Measurements from ENCODE around the gene IRAK2.

DNA sequence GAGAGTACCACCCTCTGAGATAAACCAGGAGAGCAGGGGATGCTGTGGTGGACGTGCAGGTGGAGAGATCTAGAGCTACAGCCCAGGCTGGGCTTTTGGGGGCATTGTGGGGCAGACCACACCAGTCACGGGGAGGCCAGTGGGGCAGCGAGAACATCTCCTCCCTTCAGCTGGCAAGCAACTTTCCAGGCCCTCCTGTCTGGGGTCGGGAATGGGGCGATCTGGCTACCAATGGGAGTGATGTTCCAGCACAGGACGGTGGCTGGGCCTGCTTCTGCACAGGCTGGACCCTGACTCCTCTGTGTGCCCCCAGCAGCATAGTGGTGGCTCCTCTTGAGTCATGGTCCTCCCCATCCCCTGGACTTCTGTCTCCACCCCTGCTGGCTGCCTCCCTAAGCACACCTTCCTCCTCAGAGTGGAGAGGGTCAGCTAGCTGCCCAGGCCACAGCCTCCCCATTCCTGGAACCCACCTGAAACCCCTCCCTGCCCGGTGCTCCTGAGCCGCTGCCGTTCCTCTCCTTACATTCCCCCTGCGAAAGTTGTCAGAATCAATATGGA lies 16.1 kb downstream of the IRAK2 start:
- TF ChIP-seq POLR2A (IDR thresholded peaks at IDR 0.05; ENCODE audit: extremely low read depth, insufficient read length), result no peak
- TF ChIP-seq, protein P1, sequence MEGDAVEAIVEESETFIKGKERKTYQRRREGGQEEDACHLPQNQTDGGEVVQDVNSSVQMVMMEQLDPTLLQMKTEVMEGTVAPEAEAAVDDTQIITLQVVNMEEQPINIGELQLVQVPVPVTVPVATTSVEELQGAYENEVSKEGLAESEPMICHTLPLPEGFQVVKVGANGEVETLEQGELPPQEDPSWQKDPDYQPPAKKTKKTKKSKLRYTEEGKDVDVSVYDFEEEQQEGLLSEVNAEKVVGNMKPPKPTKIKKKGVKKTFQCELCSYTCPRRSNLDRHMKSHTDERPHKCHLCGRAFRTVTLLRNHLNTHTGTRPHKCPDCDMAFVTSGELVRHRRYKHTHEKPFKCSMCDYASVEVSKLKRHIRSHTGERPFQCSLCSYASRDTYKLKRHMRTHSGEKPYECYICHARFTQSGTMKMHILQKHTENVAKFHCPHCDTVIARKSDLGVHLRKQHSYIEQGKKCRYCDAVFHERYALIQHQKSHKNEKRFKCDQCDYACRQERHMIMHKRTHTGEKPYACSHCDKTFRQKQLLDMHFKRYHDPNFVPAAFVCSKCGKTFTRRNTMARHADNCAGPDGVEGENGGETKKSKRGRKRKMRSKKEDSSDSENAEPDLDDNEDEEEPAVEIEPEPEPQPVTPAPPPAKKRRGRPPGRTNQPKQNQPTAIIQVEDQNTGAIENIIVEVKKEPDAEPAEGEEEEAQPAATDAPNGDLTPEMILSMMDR (IDR thresholded peaks at IDR 0.05; ENCODE audit: low read depth, low read length), result no peak
- TF ChIP-seq, protein P2, sequence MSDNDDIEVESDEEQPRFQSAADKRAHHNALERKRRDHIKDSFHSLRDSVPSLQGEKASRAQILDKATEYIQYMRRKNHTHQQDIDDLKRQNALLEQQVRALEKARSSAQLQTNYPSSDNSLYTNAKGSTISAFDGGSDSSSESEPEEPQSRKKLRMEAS (IDR thresholded peaks at IDR 0.05; ENCODE audit: low read depth, low read length), result no peak
